HEK293T (cell line): ENCODE data around the gene UCHL5.
A peak's percentile ranks its signal among the peaks of the same experiment; 100 is the strongest.

Source experiments
- CTCF ChIA-PET: fragments of 350-600 bp; formaldehyde crosslinking; extraction: SDS; loops from one replicate; lab custom pipeline; 2021; ENCODE audit warnings: antibody characterized with exemption, inconsistent platforms; lab: Yijun Ruan, JAX
- POLR2A ChIA-PET: fragments of 350-600 bp; formaldehyde crosslinking; extraction: SDS; loops from one replicate; lab custom pipeline; 2020; ENCODE audit warnings: antibody characterized with exemption, inconsistent platforms; lab: Yijun Ruan, JAX
- DNase-seq: peaks from one replicate; pipeline ENCODE4 v3.0.0; 2012; ENCODE audit warnings: mixed read lengths; ENCODE audit errors: extremely low spot score
- ARNT ChIP-seq: fragments of 450-650 bp; IDR thresholded peaks from 2 replicates; pipeline ENCODE4 v1.6.1; 2017; ENCODE audit warnings: mild to moderate bottlenecking
- BHLHE40 ChIP-seq: fragments of 450-650 bp; IDR thresholded peaks from 2 replicates; pipeline ENCODE4 v1.6.1; 2016; ENCODE audit warnings: mild to moderate bottlenecking, moderate library complexity, borderline replicate concordance
- CTBP1 ChIP-seq: fragments of 450-650 bp; IDR thresholded peaks from 2 replicates; pipeline ENCODE4 v1.6.1; 2016; ENCODE audit warnings: borderline replicate concordance
- ELF4 ChIP-seq: fragments of 450-650 bp; IDR thresholded peaks from 2 replicates; pipeline ENCODE4 v1.6.1; 2017; ENCODE audit warnings: antibody characterized with exemption
- FOXA1 ChIP-seq: fragments of 450-650 bp; IDR thresholded peaks from 2 replicates; pipeline ENCODE4 v1.6.1; 2016; ENCODE audit warnings: mild to moderate bottlenecking
- FOXK2 ChIP-seq: fragments of 450-650 bp; IDR thresholded peaks from 2 replicates; pipeline ENCODE4 v1.6.1; 2016; ENCODE audit warnings: mild to moderate bottlenecking
- FOXM1 ChIP-seq: fragments of 450-650 bp; IDR thresholded peaks from 2 replicates; pipeline ENCODE4 v1.6.1; 2017; ENCODE audit warnings: mild to moderate bottlenecking, borderline replicate concordance
- HDGF ChIP-seq: fragments of 450-650 bp; IDR thresholded peaks from 2 replicates; pipeline ENCODE4 v1.6.1; 2017; ENCODE audit warnings: antibody characterized with exemption, borderline replicate concordance
- L3MBTL2 ChIP-seq: fragments of 450-650 bp; conservative IDR thresholded peaks from 2 replicates; pipeline ENCODE4 v1.6.1; 2016; ENCODE audit warnings: mild to moderate bottlenecking
- LEF1 ChIP-seq: fragments of 450-650 bp; IDR thresholded peaks from 2 replicates; pipeline ENCODE4 v1.6.1; 2017; ENCODE audit warnings: mild to moderate bottlenecking, borderline replicate concordance
- NFRKB ChIP-seq: fragments of 450-650 bp; IDR thresholded peaks from 2 replicates; pipeline ENCODE4 v1.6.1; 2016; ENCODE audit warnings: mild to moderate bottlenecking, moderate library complexity
- SP1 ChIP-seq: fragments of 450-650 bp; IDR thresholded peaks from 2 replicates; pipeline ENCODE4 v1.6.1; 2017
- SUZ12 ChIP-seq: fragments of 450-650 bp; IDR thresholded peaks from 2 replicates; pipeline ENCODE4 v1.6.1; 2016; ENCODE audit warnings: mild to moderate bottlenecking
- TARDBP ChIP-seq: fragments of 450-650 bp; IDR thresholded peaks from 2 replicates; pipeline ENCODE4 v1.6.1; 2016
- ZNF384 ChIP-seq: fragments of 450-650 bp; IDR thresholded peaks from 2 replicates; pipeline ENCODE4 v1.6.1; 2016
- TF ChIP-seq, protein P1 (sequence below): fragments of 450-650 bp; IDR thresholded peaks from 2 replicates; pipeline ENCODE4 v1.6.1; 2016

The UCHL5 gene

DNA sequence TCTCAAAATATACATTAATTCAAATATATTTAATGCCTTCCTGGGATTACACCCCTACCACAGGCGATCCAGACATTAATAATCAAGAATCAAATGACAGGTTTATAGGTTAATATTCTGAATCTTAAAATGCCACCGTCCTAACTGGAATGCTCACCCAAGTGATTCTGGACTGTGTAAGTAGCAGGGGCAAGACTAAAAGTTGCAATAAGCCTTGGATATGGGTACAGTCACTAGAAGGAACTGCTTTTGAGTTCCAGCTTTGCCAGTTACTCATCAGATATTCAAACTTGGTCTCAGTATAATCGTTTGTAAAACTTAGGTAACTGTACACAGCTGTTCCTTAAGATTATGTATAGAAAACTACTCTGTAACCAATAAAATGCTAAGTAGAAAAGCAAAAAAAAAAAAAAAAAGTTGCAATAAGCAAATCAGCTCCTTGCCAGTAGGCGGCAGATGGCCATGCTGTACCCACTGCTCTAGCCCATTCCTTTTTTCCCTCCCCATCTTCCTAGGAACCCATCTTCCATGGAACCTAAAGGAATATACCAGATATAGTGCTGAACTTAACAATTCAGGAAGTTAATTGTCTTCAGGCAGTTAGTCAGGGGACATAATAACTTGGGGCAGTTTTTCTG, 10.7 kb upstream of the UCHL5 start:
- peak; percentile 68 for DNase-seq
- TF ChIP-seq ZNF384 (peak; percentile 99), ARNT (no peak), FOXK2 (no peak)
- TF ChIP-seq, protein P1, sequence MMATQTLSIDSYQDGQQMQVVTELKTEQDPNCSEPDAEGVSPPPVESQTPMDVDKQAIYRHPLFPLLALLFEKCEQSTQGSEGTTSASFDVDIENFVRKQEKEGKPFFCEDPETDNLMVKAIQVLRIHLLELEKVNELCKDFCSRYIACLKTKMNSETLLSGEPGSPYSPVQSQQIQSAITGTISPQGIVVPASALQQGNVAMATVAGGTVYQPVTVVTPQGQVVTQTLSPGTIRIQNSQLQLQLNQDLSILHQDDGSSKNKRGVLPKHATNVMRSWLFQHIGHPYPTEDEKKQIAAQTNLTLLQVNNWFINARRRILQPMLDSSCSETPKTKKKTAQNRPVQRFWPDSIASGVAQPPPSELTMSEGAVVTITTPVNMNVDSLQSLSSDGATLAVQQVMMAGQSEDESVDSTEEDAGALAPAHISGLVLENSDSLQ, result no peak
- CTCF ChIA-PET, result interaction anchor here (0.6 to 1.6 kb wide), 4 partner anchors 11 to 350 kb away, joined by 3 to 11 read pairs (median 6); partner anchors contain the start of gene UCHL5
- POLR2A ChIA-PET, result interaction anchor here (1.1 to 2.9 kb wide), 3 partner anchors 11 to 42 kb away, joined by 5 to 19 read pairs (median 6); partner anchors contain the start of genes RO60 and UCHL5

DNA sequence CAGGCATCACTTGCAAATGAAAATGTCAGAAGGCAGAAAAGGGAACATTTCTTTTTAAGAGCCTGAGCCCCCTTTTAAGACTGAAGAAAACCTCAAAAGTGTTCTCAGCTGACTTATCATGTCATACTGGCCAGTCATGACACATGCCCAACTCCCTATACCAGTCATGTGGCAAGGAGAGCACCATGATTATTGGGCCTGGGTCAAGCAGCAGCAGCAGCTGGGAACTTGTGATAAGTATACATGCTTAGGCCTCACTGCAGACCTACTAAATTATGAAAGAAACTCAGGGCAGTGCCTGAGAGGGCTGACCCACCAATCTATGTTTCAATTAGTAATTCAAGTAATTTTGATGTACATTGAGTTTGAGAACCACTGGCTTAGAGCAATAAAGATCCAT, 8.9 kb upstream of the UCHL5 start:
- TF ChIP-seq FOXM1 (no peak), HDGF (no peak), L3MBTL2 (no peak), FOXK2 (no peak), FOXA1 (no peak), NFRKB (no peak), ELF4 (no peak), SUZ12 (no peak), BHLHE40 (no peak), ARNT (no peak), CTBP1 (no peak), TARDBP (no peak), ZNF384 (no peak), LEF1 (no peak), SP1 (no peak)
- TF ChIP-seq, protein P1, result no peak
- no peak for DNase-seq
- CTCF ChIA-PET, result interaction anchor here (0.7 kb wide), 1 partner anchor 13 kb away, joined by 3 read pairs; no protein-coding TSS in a partner anchor
- POLR2A ChIA-PET, result no interaction called here

DNA sequence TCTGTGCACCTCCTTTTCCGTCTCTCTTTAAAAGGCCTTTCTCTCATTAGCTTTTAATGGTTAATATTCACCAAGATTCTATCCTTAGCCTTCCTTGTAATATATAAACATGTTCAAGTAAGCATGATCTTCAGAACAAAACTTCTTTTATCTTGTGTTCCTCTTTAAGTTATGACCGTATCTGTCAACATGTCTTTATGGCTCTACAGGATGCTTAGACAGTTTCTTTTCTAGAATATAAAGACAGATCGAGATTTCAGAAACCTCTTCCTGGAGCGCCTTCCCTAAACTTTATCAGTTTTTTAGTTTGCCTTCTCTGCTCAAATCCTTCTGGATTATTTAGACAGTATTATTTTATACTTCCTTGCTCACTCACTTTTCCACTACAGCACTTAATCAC, 7.4 kb upstream of the UCHL5 start:
- no peak for TF ChIP-seq BHLHE40
- no peak for TF ChIP-seq LEF1
- TF ChIP-seq SUZ12, result no peak
- TF ChIP-seq L3MBTL2, result no peak
- no peak for TF ChIP-seq ELF4
- TF ChIP-seq, protein P1, result no peak
- no peak for TF ChIP-seq CTBP1
- TF ChIP-seq FOXM1, result no peak
- no peak for TF ChIP-seq FOXK2
- CTCF ChIA-PET, result interaction anchor here (0.6 kb wide), 1 partner anchor 10 kb away, joined by 4 read pairs; no protein-coding TSS in a partner anchor
- no peak for DNase-seq
- POLR2A ChIA-PET, result no interaction called here

DNA sequence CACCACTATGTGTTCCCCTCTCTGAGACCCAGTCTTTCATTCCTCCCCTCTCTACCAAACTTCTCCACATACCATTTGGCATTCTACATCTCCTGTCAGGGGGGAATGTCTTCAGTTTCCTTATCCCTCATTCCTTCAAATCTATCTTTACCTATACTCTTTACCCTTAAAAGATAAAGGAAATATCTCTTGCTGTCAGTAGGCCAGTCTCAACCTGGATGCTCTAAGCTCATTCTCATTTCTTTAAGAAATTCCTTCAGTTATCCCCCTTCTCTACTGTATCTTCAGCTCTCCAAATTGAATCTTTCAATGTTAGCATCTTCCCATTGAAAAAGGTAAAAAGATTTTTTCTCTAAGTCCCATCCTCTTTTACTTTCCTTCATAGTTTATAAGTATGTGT, 6.8 kb upstream of the UCHL5 start:
- CTCF ChIA-PET, result no interaction called here
- no peak for DNase-seq
- POLR2A ChIA-PET, result no interaction called here
- no peak for TF ChIP-seq ZNF384
- TF ChIP-seq FOXK2, result no peak
- TF ChIP-seq NFRKB, result no peak
- no peak for TF ChIP-seq HDGF
- no peak for TF ChIP-seq LEF1
- TF ChIP-seq SP1, result no peak

DNA sequence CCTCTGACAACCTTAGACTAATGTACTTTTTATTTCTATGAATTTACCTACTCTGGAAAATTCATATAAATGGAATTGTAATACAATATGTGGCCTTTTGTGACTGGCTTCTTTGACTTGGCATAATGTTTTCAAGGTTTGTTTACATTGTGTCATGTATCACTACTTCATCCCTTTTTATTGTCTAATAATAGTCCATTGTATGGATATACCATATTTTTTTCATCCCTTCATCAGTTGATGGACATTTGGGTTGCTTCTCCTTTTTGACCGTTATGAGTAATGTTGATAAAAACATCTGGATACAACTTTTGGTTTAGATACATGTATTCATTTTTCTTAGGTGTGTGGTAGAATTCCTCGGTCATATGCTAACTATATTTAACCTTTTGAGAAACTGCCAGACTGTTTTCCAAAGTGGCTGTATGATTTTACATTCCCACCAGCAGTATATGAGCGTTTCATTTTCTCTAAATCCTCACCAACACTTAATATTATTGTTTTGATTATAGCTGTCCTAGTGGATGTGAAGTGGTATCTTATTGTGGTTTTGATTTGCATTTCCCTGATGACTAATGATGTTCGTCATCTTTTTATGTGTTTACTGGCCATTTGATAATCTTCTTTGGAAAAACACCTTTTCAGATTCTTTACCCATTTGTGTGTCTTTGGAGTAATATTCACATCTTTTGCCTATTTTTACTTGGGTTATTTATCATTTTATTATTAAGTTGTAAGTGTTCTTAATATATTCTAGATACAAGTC, 3.7 kb upstream of the UCHL5 start:
- ChIA-PET POLR2A (no interaction called here), CTCF (interaction anchor here (0.7 kb wide), 1 partner anchor 125 kb away, joined by 3 read pairs; no protein-coding TSS in a partner anchor)
- DNase-seq, result no peak
- no peak for TF ChIP-seq FOXK2
- no peak for TF ChIP-seq ZNF384
- TF ChIP-seq ARNT, result no peak
- no peak for TF ChIP-seq L3MBTL2
- no peak for TF ChIP-seq ELF4
- no peak for TF ChIP-seq TARDBP
- no peak for TF ChIP-seq CTBP1
- TF ChIP-seq HDGF, result no peak
- no peak for TF ChIP-seq FOXM1

DNA sequence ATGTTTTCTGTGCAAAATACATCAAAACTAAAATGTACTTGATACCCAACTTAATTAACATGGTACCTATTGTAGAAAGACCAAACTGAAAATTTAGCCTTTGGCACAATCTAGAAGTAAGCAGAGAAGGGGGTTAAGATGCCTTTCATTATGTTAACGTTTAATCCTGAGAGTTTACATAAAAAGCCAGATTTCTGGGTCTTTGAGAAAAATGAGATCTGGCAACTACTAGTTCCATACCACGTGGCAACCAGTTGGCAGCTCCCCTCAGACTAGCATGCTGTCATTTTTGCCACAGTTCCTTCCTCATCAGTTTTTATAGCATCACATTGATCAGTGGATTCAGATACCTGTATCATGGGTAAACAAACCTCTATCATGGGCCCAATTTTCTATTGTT, 1.8 kb upstream of the UCHL5 start:
- peak; percentile 21 for DNase-seq
- TF ChIP-seq HDGF (no peak), ARNT (no peak)
- POLR2A ChIA-PET, result no interaction called here
- CTCF ChIA-PET, result no interaction called here
